ENCODE data around the gene KMT2B.
A peak's percentile ranks its signal among the peaks of the same experiment; 100 is the strongest.

Gene KMT2B

GRCh38 chr19:35742121-35742724 lies 24.4 kb downstream of the KMT2B start, which contains the start of gene IGFLR1:
IGFLR1 (minus strand) TSS chr19:35742452; CDS start chr19:35741180, 1,272 bp downstream.
- no peak for DNase-seq

- no peak for DNase-seq
Measured at GRCh38 chr19:35743640-35744429, 26.0 kb downstream of the KMT2B start.

GRCh38 chr19:35744430-35745327 lies 26.9 kb downstream of the KMT2B start:
- peak; percentile 93 to 96 for DNase-seq

DNA sequence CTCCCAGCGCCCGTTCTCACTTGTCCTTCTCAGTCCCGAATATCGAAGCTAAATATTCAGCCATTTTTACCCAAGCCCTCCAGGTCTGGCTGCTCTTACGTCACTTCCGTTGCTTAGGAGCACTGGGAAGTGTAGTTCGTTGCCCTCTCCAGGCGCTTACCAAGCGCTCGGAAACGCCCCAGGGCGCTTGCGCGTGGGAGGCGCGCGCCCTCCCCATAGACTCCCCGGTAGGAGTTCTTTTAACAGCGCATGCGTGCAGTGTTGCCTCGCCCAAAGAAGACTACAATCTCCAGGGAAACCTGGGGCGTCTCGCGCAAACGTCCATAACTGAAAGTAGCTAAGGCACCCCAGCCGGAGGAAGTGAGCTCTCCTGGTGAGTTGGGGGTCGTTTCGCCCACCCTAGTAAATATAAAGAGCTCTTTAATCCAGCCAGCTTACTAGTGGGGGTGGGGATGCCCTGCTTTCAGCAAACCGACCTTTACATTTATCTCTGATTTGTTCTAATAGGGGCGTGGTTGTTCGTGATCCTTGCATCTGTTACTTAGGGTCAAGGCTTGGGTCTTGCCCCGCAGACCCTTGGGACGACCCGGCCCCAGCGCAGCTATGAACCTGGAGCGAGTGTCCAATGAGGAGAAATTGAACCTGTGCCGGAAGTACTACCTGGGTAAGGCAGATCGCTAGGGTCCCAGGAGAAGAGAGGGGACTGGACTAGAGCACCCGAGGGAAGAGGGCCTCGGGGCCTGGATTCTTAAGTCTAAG lies 27.7 kb downstream of the KMT2B start, which contains the start of the genes PSENEN and U2AF1L4:
Gene PSENEN (plus strand): TSS at position 324 of the 759 bp plus-strand sequence. CDS start 280 bp downstream, at position 604.
Gene U2AF1L4 (minus strand): TSS at position 91 of the 759 bp plus-strand sequence. CDS start 27 bp downstream, at position 64.
- peak; percentile 98 to 99 for DNase-seq

DNA sequence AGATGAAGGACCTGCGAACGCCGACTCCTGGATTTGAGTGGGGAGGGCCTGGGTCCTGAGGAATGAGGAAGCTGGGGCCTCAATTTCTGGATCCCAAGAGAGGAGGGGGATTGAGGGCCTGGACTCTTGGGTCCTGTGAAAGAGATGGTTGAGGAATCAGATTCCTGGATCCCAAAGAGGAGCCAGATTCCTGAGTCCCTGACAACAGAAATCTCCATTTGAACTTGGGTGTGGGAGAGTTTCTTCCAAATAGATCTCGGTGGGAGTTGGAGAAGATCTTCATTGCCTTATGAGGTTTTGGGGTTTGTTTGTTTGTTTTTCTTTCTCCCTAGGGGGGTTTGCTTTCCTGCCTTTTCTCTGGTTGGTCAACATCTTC lies 28.3 kb downstream of the KMT2B start:
- DNase-seq, result no peak

DNA sequence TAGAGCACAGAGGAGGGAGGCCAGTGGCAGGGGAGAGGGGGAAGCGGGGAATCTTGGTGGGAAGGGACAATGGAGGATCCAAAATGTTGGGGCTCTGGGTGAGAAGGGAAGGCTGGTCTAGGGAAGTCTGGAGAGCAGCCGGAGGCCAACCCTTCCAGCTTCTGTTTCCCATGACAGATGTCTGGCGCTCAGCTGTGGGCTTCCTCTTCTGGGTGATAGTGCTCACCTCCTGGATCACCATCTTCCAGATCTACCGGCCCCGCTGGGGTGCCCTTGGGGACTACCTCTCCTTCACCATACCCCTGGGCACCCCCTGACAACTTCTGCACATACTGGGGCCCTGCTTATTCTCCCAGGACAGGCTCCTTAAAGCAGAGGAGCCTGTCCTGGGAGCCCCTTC lies 28.7 kb downstream of the KMT2B start:
- no peak for DNase-seq

DNA sequence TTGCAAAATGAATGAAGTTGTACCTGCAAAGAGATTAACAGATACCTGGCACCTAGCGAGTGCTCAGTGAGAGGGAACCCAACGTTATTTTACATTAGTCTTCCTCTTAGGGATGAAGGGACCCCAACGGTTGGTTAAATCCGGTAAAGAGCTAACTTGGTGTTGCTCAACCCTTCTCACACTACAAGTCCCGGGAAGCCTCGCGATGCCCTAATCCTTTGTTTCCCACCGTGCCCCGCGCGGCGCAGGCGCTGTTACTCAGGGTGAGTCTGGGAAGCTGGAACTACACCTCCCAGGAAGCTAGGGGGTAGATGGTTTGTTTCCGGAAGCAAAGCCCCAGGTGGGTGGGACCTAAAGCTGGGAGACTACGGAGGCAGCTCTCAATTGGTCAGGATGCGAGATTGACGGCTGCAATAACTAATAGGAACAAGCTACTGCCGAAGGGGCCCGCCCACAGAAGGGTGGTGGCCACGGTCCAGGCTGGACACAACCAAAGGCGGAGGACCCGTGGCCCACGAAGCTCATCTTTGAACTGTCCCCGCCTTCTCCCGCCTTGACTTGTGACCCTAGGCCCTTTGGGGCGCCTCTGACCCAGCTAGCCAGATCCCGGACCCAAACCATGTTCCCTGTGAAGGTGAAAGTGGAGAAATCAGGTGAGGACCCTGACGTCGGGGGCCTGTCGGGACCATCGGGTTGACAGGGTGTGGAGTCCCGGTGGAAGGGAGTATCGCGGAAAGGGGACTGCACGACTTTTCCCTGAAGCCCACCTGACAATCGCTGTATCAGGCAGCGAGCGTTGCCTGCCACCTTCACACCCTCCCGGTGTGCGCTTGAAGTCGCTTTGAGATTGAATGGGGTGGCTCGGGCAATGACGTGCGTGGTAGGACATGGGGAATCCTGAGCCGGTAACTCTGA lies 30.6 kb downstream of the KMT2B start, which contains the start of gene LIN37:
Gene LIN37 (plus strand): TSS at position 471 of the 915 bp plus-strand sequence. CDS start 149 bp downstream, at position 620.
- peak; percentile 98 to 99 for DNase-seq

GRCh38 chr19:35750167-35750566 lies 32.4 kb downstream of the KMT2B start:
- no peak for DNase-seq

DNA sequence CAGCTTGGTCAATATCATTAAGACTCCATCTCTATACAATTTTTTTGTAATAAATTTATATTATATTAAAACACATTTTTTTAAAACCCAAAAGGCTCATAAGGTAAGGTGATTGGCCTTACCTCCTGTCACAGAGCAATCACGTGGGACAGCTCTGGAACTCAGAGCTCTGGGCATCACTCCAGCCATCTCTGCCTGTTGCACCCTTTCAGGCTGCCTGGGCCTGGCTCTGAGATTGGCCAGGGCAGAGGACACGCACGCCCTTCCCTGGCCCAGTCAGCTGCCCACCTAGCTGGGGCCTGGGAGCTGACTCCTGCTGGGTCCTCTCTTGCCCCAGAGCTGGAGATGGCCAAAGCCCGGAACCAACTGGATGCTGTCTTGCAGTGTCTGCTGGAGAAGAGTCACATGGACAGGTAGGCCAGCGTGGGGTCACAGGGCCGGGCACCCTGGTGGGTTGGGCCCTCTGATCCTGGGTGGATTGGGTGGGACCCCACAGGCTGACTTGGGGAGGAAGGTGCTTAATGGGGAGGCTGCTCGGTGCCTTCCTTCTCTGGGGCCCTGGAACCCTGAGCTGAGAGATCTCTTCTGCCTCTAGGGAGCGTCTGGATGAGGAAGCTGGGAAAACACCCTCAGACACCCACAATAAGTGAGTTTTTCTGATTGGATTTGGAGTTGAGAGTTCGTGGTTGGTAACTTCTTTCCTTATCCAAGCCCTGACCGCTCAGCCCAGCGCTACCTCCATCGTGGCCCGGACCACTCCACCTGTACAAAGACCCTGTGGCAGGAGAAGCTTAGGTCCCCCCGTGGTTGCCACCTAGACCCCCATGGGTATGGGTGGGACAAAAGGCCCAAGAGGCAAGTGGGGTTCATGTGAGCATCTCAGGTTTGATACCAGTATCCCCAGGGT lies 34.3 kb downstream of the KMT2B start:
- no peak for DNase-seq

DNA sequence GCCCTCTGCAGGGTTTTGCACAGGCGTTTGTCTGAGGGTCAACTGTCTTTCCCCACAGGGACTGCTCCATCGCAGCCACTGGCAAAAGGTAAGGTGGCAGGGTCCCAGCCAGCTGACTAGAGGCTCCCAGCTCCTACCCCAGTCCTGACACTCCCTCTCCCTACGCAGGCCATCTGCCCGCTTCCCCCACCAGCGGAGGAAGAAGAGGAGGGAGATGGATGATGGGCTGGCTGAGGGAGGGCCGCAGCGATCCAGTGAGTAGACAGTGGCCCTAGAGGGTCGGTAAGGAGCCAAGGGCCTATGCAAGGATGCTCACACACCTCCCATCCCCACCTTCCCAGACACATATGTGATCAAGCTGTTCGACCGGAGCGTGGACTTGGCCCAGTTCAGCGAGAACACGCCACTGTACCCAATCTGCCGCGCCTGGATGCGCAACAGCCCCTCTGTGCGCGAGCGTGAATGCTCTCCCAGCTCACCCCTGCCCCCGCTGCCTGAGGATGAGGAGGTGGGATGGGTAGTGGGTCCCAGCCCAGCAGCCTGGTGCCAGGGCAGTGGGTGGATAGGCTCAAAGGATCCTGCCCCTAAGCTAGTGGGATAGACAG lies 35.0 kb downstream of the KMT2B start:
- DNase-seq, result no peak

DNA sequence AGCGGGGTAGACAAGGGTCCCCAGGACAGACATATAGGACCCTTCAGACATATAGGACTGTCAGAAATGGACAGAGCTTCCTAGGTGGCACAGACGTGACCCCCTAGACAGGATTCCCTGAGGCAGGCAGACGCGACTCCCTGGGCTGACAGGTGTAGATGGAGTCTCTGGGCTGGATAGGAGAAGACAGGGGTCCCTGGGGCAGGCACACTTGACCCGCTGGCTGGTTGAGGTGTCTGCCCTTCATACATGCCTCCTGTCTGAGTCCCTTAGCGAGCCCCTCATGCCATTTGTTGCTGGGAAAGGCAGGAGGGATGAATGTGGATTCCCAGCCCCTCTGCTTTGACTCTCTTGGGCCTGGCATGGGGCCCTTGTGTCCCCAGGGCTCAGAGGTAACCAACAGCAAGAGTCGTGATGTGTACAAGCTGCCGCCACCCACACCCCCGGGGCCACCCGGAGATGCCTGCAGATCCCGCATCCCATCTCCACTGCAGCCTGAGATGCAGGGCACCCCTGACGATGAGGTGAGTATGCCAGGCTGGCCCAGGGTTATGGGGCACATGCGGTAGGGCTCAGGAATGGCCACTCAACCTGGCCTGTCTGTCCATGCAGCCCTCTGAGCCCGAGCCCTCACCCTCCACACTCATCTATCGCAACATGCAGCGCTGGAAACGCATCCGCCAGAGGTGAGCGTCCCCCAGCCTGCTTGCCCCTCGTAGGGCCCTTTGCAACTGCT lies 36.0 kb downstream of the KMT2B start:
- no peak for DNase-seq

DNA sequence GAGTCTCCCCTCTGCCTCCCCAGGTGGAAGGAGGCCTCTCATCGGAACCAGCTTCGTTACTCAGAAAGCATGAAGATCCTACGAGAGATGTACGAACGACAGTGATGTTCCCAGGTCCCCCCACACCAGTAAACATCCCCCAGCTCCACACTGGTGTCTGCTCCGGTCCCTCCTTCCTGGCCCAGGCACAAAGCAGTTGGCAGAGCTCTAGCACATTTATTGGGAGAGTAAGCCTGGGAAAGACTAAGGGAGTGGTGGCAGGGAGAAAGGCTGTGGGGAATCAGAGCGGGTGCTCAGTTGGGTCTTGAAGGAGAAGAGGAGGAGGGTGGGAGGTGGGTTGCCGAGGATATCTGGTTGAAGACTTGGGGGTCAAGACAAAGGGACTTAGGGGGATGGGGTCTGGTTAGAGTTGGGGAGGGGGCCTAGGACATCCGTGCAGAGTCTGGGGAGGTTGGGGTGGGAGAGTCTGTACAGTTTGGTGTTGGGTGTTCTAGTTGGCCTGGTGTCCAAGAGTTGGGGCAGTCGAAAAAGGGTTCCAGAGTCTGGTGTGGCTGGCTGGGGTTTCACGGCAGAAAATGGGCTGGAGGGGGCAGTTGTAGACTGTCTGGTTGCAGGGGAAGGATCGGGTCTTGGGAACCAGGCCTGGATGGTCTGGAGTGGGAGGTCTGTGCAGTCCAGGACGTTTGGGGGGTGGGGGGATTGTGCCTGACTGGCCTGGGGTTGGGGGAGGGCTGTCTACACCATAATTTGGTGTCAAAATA lies 36.7 kb downstream of the KMT2B start:
- no peak for DNase-seq

DNA sequence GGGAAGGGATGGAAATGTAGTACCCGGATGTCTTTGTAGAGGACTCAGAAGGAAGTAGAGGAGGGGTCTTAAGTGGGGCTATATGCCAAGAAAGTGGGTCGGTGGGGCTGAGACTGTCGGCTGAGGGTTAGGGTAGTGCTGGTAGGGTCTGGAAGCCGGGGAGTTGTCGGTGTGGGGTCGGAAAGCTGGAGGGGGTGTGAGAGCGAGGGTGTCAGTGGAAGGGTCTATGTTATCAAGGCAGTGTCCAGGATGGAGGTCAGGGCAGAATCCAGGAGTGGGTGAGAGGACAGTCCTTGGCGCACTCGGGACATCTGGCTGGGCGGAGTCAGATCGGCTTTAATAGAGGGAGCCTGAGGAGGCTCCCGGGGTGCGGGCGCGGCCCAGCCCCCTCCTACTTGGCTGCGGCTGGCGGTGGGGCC lies 37.3 kb downstream of the KMT2B start:
- DNase-seq, result no peak

DNA sequence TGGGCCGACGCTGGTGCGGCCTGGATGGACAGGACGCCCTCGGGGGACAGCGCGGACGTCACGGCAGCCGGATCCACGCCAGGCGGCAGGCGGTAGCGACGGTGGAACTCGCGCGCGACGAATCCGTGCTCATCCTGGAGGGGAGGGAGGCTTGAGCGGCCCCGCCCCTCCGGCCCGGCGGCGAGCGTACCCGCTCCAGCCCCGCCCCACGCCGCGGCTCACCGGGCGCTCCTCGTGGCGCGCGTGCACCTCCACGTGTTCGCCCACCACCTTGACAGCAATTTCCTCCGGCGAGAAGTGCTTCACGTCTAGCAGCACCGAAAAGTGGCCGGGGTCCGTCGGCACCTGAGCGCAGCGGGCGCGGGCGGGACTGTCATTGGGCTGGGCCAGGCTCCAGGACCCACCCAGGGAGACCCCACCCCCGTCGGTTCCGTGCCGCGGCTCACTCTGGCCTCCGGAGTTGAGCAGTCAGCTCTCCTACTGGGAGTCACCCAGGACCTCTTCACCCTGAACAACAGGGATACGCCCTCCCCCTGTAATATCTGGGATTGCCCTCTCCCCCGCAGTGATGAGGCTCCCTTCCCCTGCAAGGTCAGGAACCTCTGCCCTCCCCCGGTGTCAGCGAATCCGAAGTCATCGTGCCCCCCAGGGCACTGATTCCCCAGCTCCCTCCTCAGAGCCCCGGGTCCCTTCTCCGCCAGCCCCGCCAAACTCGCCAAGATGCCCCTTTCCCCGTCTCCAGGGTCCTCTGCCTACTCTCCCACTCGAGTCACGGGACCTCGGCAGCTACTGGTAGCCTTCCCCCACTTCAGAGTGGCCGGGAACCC lies 38.0 kb downstream of the KMT2B start:
- no peak for DNase-seq

GRCh38 chr19:35756377-35757230 lies 38.8 kb downstream of the KMT2B start, which contains the start of gene HSPB6:
HSPB6 (minus strand) TSS chr19:35757029; CDS start chr19:35757008, 21 bp downstream.
- DNase-seq, result no peak

DNA sequence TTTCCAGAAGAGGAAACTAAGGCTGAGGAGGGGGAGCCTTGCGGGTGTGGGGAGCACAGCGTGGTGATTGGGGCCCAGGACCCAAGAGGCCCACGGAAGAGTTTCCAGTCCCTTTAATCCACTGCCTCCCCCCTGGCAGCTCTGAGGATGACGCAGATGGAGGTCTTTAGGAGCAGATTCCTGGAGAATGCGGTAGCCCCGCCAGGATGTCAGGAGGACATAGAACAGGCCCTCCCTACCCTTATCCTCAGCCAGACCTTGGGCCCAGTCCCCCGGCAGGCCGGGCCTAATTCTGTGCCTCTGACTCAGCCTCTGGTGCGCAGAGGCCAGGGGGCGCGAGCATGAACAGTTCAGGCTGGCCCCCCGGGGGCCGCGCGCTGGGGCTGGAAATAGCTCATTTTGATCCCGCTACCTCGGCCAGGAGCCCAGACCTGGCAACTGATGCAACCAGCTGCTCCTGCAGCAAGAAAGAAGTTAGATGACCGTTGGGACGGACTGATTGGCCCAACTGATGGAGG lies 39.5 kb downstream of the KMT2B start:
- peak; percentile 59 to 83 for DNase-seq
